T-cell (primary cell): Measurements from ENCODE around the gene CCDC102B. TPM values are rescaled to one million over a fixed set of nuclear protein-coding genes. Genes with fewer than 3 reads are reported as not detected.

Experiments used
- ATAC-seq, 4 experiments: fragments of 200-7000 bp in 3 of 4; fragments of 150-1000 bp in 1 of 4; cut with Tn5 transposase; replicated peaks in 1 of 4; 1 replicate in 3 of 4; 2 replicates in 1 of 4; pipeline ENCODE4 v1.10.0; 2021; ENCODE audit warnings: moderate library complexity in 3 of 4, mild to moderate bottlenecking in 2 of 4, moderate number of reproducible peaks in 1 of 4
- CTCF ChIA-PET, 2 donors: fragments of 300-600 bp; sonication (Branson Sonifier 250); formaldehyde crosslinking; loops; one replicate each; lab custom pipeline; 2022; ENCODE audit warnings: antibody characterized with exemption in 2 of 2; lab: Charles Lee
- POLR2A ChIA-PET, 2 donors: fragments of 300-600 bp; sonication (Branson Sonifier 250); formaldehyde crosslinking; loops; one replicate each; lab custom pipeline; 2022; ENCODE audit warnings: antibody characterized with exemption in 2 of 2; lab: Charles Lee
- DNase-seq, 35 experiments: peaks; one replicate each; pipeline versions ENCODE4 v3.0.0 to v3.0.0-alpha.2; 2013 to 2023
- H3K27ac ChIP-seq: one replicate; pipeline ENCODE4 v1.5.1; 2013; ENCODE audit warnings: low read length
- H3K27me3 ChIP-seq, 2 experiments: replicated peaks in 1 of 2; 1 replicate in 1 of 2; 2 replicates in 1 of 2; pipeline versions ENCODE4 v1.6.1 to v1.7.0; 2013; ENCODE audit warnings: low read length in 1 of 2, mixed read lengths in 1 of 2; ENCODE audit not compliant: control insufficient read depth in 2 of 2, insufficient read depth in 2 of 2; ENCODE audit errors: extremely low read depth in 1 of 2
- H3K36me3 ChIP-seq, 2 donors: 1 replicate in 1 of 2; 2 replicates in 1 of 2; pipeline versions ENCODE4 v1.6.1 to v1.7.0; 2013; ENCODE audit warnings: low read length in 1 of 2; ENCODE audit not compliant: control insufficient read depth in 2 of 2, insufficient read depth in 1 of 2; ENCODE audit errors: extremely low read depth in 1 of 2
- H3K4me1 ChIP-seq, 2 experiments: 1 replicate in 1 of 2; 2 replicates in 1 of 2; pipeline versions ENCODE4 v1.6.1 to v1.7.0; 2013; ENCODE audit warnings: low read length in 2 of 2, mixed read lengths in 1 of 2; ENCODE audit not compliant: insufficient read depth in 2 of 2, control insufficient read depth in 1 of 2; ENCODE audit errors: extremely low read depth in 1 of 2
- H3K4me3 ChIP-seq, 2 donors: 1 replicate in 1 of 2; 2 replicates in 1 of 2; pipeline versions ENCODE4 v1.5.1 to v1.7.0; 2013; ENCODE audit warnings: mild to moderate bottlenecking in 2 of 2, low read length in 1 of 2, moderate library complexity in 1 of 2; ENCODE audit not compliant: control insufficient read depth in 1 of 2; ENCODE audit errors: extremely low read depth in 1 of 2
- H3K9me3 ChIP-seq: 2 replicates; pipeline ENCODE4 v1.7.0; 2013
- H3K27ac Mint-ChIP-seq, 2 donors: one replicate each; pipeline ENCODE4 v1.8.0; 2020 to 2021; ENCODE audit warnings: mild to moderate bottlenecking in 2 of 2, mixed read lengths in 2 of 2
- H3K27me3 Mint-ChIP-seq, 2 donors: one replicate each; pipeline ENCODE4 v1.8.0; 2021 to 2022; ENCODE audit warnings: mixed read lengths in 2 of 2
- H3K36me3 Mint-ChIP-seq: one replicate; pipeline ENCODE4 v1.8.0; 2021; ENCODE audit warnings: mixed read lengths
- H3K4me1 Mint-ChIP-seq, 3 donors: one replicate each; pipeline ENCODE4 v1.8.0; 2020 to 2022; ENCODE audit warnings: mixed read lengths in 3 of 3, mild to moderate bottlenecking in 1 of 3
- H3K4me3 Mint-ChIP-seq, 3 donors: one replicate each; pipeline ENCODE4 v1.8.0; 2020 to 2022; ENCODE audit warnings: mild to moderate bottlenecking in 3 of 3, mixed read lengths in 3 of 3, moderate library complexity in 3 of 3
- H3K9me3 Mint-ChIP-seq, 3 donors: one replicate each; pipeline ENCODE4 v1.8.0; 2020 to 2022; ENCODE audit warnings: mixed read lengths in 3 of 3
- WGBS: methylation state at CpG from one replicate; pipeline ENCODE4 v1.1.5; 2013; ENCODE audit warnings: missing lambda C conversion rate; ENCODE audit not compliant: insufficient coverage; 5-methylcytosine and 5-hydroxymethylcytosine counted together
- total RNA-seq, 35 experiments: library from RNA in 6 of 35; stranded (reverse) in 6 of 35; fragments of 120-200 nt in 1 of 35; gene quantifications; one replicate each; pipeline versions ENCODE4 v1.2.1 to v1.2.4 and lab custom pipeline; 2013 to 2026

The CCDC102B gene
- total RNA-seq, 5 donors from 2014 or later (not counting 1 experiment from before 2014, with no cell fraction given) = 4.4 to 7.0 (median 6.1) TPM

DNA sequence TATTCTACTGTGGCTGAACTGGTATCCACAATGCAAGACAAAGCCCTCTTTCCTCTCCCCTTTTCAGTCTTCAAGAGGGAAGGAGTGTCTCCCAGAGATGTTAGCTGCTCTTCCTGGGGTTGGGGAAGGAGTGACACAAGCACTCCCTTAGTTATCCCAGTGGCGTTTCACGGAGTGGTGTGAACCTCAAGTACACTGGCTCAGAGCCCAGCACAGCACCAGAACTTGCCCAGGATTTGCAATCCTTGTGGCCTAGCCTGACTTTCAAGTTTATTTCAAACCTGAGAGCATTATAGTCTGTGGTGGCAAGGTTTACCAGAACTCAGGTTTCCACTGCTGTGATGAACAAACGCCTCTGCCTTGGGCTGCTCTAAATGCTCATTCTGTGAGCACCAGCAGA lies 162.5 kb downstream of the CCDC102B start:
- H3K4me1 ChIP-seq = no peaks in the 10 kb centered on the region
- DNase-seq = no peak
- no peaks in the 10 kb centered on the region for H3K27me3 ChIP-seq
- no peak for ATAC-seq
- no peak overlapping the region for H3K4me3 ChIP-seq
- Mint-ChIP-seq H3K27ac (no peak overlapping the region), H3K36me3 (no peaks in the 10 kb centered on the region), H3K27me3 (no peaks in the 10 kb centered on the region), H3K4me3 (no peak overlapping the region), H3K4me1 (no peaks in the 10 kb centered on the region), H3K9me3 (no peaks in the 10 kb centered on the region)
- ChIA-PET POLR2A (no interaction called here), CTCF (no interaction called here)
- 91% methylated on average over 3 of the region's 3 CpGs for WGBS
- H3K9me3 ChIP-seq = no peaks in the 10 kb centered on the region
- H3K27ac ChIP-seq = no peak overlapping the region
- no peaks in the 10 kb centered on the region for H3K36me3 ChIP-seq

GRCh38 chr18:68962623-68963022 lies 164.7 kb downstream of the CCDC102B start:
- Histone ChIP-seq H3K27me3 (no peaks in the 10 kb centered on the region), H3K36me3 (no peaks in the 10 kb centered on the region), H3K4me3 (no peak overlapping the region), H3K4me1 (no peaks in the 10 kb centered on the region), H3K27ac (no peak overlapping the region), H3K9me3 (no peaks in the 10 kb centered on the region)
- no peak for DNase-seq
- no peaks in the 10 kb centered on the region for H3K9me3 Mint-ChIP-seq
- no peak overlapping the region for H3K4me3 Mint-ChIP-seq
- no peaks in the 10 kb centered on the region for H3K36me3 Mint-ChIP-seq
- H3K27me3 Mint-ChIP-seq = no peaks in the 10 kb centered on the region
- ChIA-PET POLR2A (no interaction called here), CTCF (no interaction called here)
- H3K4me1 Mint-ChIP-seq = no peaks in the 10 kb centered on the region
- no CpG with 5 or more reads among the region's 3 CpGs for WGBS
- no peak overlapping the region for H3K27ac Mint-ChIP-seq
- ATAC-seq = no peak

DNA sequence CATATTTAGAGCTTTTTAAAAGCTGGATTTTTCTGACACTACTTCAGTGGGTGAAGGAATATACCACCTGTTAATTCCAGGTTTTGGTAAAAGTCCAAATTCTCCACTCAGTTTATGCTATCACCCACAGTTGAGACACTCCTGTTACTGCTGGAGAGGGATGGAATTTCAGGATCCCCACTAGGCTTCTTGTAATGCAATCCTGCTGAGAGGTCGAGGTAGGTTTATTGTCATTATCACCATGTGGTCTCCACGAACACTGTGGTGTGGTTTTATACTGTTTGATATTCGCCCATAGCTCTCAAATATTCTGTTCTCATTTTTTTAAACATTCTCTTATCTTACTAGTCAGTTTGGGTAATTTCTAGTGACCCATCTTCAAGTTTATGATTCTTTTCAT lies 167.9 kb downstream of the CCDC102B start:
- no peak overlapping the region for H3K4me3 ChIP-seq
- POLR2A ChIA-PET = no interaction called here
- no CpG with 5 or more reads among the region's 3 CpGs for WGBS

GRCh38 chr18:68969027-68969426 lies 171.1 kb downstream of the CCDC102B start:
- no peaks in the 10 kb centered on the region for H3K4me1 Mint-ChIP-seq
- H3K27me3 Mint-ChIP-seq = no peaks in the 10 kb centered on the region
- H3K9me3 Mint-ChIP-seq = no peaks in the 10 kb centered on the region
- CTCF ChIA-PET = interaction anchor here in 1 of 2 donors (0.6 kb wide), 1 partner anchor 29 kb away, joined by 3 read pairs; no protein-coding TSS in a partner anchor
- Histone ChIP-seq H3K36me3 (no peaks in the 10 kb centered on the region), H3K4me3 (no peak overlapping the region), H3K27me3 (no peaks in the 10 kb centered on the region), H3K27ac (no peak overlapping the region), H3K4me1 (no peaks in the 10 kb centered on the region), H3K9me3 (no peaks in the 10 kb centered on the region)
- H3K27ac Mint-ChIP-seq = no peak overlapping the region
- no peak for DNase-seq
- no peak overlapping the region for H3K4me3 Mint-ChIP-seq
- POLR2A ChIA-PET = no interaction called here
- H3K36me3 Mint-ChIP-seq = no peaks in the 10 kb centered on the region
- ATAC-seq = no peak
- WGBS = 67% methylated on average over 1 of the region's 5 CpGs

More for the DNA sequence above, 167.9 kb downstream of the CCDC102B start:
- CTCF ChIA-PET = interaction anchor here in 1 of 2 donors (0.6 kb wide), 1 partner anchor 24 kb away, joined by 3 read pairs; no protein-coding TSS in a partner anchor
- no peaks in the 10 kb centered on the region for H3K9me3 ChIP-seq
- no peaks in the 10 kb centered on the region for H3K27me3 ChIP-seq
- Mint-ChIP-seq H3K4me3 (no peak overlapping the region), H3K9me3 (no peaks in the 10 kb centered on the region), H3K4me1 (no peaks in the 10 kb centered on the region), H3K36me3 (no peaks in the 10 kb centered on the region), H3K27me3 (no peaks in the 10 kb centered on the region), H3K27ac (no peak overlapping the region)
- ATAC-seq = no peak
- H3K27ac ChIP-seq = no peak overlapping the region
- DNase-seq = no peak
- no peaks in the 10 kb centered on the region for H3K36me3 ChIP-seq
- H3K4me1 ChIP-seq = no peaks in the 10 kb centered on the region

DNA sequence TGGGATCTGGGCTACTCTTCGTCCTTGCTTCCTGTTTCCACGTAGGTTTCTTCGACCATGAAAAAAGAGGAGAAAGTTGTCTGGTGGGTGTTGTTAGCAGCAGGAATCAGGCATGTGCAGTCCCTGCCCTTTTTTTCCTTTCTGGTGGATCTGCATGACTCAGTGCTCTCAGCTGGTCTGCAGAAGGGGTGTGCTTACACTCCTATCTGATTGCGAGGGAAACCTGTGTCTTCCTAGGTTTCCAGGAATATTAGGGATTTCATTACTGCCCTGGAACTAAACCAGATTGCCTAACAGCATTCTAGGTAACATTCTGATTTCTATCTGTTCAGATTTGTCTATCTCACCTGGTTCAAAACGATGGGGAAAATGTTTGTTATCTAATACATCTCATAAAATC lies 174.3 kb downstream of the CCDC102B start:
- H3K27ac Mint-ChIP-seq = no peak overlapping the region
- no peaks in the 10 kb centered on the region for H3K36me3 ChIP-seq
- H3K36me3 Mint-ChIP-seq = no peaks in the 10 kb centered on the region
- no peaks in the 10 kb centered on the region for H3K9me3 ChIP-seq
- H3K4me1 Mint-ChIP-seq = no peaks in the 10 kb centered on the region
- ChIA-PET POLR2A (no interaction called here), CTCF (no interaction called here)
- no peaks in the 10 kb centered on the region for H3K9me3 Mint-ChIP-seq
- H3K4me3 Mint-ChIP-seq = no peak overlapping the region
- H3K27me3 ChIP-seq = no peaks in the 10 kb centered on the region
- no peaks in the 10 kb centered on the region for H3K27me3 Mint-ChIP-seq
- ATAC-seq (no peak), DNase-seq (no peak)
- no peaks in the 10 kb centered on the region for H3K4me1 ChIP-seq
- 90% methylated on average over 3 of the region's 5 CpGs for WGBS
- no peak overlapping the region for H3K4me3 ChIP-seq
- no peak overlapping the region for H3K27ac ChIP-seq

- Histone ChIP-seq H3K27me3 (no peaks in the 10 kb centered on the region), H3K4me1 (no peaks in the 10 kb centered on the region), H3K4me3 (no peak overlapping the region), H3K27ac (no peak overlapping the region), H3K36me3 (no peaks in the 10 kb centered on the region), H3K9me3 (no peaks in the 10 kb centered on the region)
- Mint-ChIP-seq H3K4me3 (no peak overlapping the region), H3K4me1 (no peaks in the 10 kb centered on the region), H3K9me3 (no peaks in the 10 kb centered on the region), H3K27ac (no peak overlapping the region), H3K36me3 (no peaks in the 10 kb centered on the region), H3K27me3 (no peaks in the 10 kb centered on the region)
- ChIA-PET CTCF (no interaction called here), POLR2A (no interaction called here)
- 100% methylated on average over 1 of the region's 2 CpGs for WGBS
- no peak for ATAC-seq
- no peak for DNase-seq
These were observed 181.9 kb downstream of the CCDC102B start for GRCh38 chr18:68979737-68980136.

DNA sequence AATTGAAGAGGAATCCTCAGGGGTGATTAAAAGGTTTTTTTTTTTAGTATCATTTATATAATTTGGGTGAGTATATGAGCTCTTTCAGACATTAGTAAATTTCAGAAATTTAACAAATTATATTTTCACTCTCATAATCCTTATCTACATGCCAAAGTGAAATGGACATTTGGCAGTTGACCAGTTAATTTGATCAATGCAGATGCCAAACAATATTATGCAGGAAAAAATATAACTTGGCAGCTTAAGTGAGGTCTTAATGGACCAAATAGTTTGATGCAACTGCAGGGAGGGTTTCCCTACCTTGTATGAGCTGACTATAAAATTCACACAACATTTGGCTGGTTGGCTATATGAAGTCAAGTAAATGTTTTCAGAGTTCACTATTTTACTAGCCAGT lies 185.2 kb downstream of the CCDC102B start:
- Mint-ChIP-seq H3K27ac (no peak overlapping the region), H3K4me3 (no peak overlapping the region), H3K36me3 (no peaks in the 10 kb centered on the region), H3K9me3 (peaks cover 0 to 6% (median 4%) of the 10 kb centered on the region in 3 donors), H3K4me1 (no peaks in the 10 kb centered on the region), H3K27me3 (no peaks in the 10 kb centered on the region)
- Histone ChIP-seq H3K36me3 (no peaks in the 10 kb centered on the region), H3K4me1 (no peaks in the 10 kb centered on the region), H3K27me3 (no peaks in the 10 kb centered on the region), H3K4me3 (no peak overlapping the region), H3K9me3 (no peaks in the 10 kb centered on the region), H3K27ac (no peak overlapping the region)
- no peak for ATAC-seq
- CTCF ChIA-PET = no interaction called here
- POLR2A ChIA-PET = no interaction called here
- no peak for DNase-seq
